Fibroblast of skin of scalp (primary cell): ENCODE data around the gene PPM1L.

Source experiments
- DNase-seq: peaks from one replicate; pipeline ENCODE4 v3.0.0-alpha.2; 2013

Gene PPM1L

DNA sequence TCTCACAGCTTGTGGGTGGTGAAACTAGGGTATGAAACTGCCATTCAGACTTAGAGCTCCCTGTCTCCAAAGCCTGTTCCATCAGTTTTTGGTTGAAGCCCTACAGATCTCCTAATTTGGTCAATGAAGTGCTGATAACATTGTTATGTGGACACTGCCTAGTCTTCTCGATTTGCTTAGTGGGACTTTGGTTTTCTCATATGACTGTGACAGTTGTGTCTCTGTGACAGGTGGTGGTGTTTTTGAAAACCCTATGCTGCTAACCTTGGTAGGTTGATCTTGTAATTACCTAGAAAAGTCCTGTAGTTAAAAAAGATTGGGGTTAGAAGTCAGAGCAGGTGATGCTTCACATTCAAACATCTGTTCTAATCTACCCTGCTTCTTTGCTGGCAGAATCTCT lies 9.2 kb downstream of the PPM1L start:
- no peak for DNase-seq

DNA sequence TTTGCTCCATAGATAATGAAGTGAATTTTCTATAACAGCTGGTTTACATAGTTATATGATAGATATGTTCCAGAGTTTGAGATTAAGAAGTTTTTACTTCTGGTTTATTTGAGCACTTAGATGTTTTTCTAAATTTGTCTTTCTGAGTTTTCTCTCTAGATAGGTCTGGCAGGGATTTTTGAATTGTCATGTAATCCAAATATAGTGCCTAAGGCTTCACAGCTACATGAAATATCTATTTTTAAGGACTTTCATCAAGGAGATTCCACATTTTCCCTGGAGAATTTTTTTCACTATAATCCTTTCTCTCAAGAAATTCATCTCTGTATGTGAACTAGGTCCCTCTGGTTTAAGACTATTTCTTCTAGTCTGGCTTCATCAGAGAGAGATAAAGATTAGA lies 12.0 kb downstream of the PPM1L start:
- DNase-seq = no peak

DNA sequence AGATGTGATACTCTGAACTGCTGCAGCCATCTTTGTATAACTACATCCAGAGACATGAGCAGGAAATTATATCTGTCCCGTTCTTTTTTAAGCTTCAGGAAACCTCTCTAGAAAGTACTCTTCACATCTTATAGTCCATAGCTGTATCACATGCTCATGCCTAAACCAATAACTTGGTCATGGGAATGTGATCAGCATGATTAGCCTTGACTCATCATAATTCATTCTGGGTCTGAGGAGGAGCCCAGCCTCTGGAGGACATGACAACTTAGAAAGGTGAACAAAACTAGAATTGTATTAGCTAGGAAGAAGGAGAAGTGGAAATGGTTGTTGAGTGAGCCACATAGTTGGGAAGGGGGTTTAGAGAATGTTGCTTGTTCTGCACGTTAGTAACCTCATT lies 12.9 kb downstream of the PPM1L start:
- DNase-seq = no peak

DNA sequence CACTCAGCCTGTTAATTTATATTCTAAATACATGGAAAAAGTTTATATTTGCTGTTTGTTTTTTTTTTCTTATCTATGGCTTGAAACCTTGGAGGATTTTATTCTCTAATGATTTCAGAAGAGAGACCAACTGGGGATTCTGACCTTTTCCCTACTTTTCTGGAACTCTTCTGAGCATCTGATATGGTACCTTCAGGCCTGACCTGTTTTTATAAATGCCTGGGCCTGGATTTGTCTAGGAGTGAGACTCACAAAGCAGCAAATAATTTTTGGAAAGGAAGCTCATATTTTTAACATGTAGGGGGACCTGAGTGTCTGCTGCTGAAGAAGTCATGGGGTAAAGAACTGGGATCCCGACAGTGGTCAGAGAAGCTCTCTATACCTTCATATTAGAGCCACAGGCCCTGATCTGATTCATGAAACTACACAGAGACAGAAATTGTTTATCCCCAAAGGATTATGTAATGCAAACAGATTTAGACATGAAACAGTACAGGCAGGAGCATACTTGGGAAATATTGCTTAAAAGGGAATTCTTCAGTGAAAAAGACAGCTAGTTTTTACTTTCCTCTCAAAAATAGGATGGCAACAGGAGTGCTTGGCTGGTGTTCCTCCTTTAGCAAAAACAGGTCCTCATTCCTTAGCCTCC lies 15.9 kb downstream of the PPM1L start:
- no peak for DNase-seq

DNA sequence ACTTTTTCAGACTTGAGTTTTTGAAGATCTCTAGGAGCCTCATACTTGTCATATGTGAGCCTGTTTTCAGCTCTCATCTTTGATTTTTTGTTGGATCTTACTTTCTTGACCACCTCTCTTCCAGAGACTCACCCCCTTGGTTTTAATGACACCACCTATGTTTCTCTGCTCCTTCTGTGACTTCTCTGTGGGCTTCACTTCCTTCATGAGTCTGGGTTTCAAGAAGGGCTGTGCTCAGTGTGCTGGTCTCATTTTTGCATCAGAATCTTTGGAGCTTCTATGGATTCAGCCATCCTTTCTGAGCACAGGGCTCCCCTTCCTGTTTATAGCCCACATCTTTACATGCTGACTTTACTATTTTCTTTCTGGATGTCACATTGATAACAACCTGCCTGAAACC lies 17.7 kb downstream of the PPM1L start:
- no peak for DNase-seq

DNA sequence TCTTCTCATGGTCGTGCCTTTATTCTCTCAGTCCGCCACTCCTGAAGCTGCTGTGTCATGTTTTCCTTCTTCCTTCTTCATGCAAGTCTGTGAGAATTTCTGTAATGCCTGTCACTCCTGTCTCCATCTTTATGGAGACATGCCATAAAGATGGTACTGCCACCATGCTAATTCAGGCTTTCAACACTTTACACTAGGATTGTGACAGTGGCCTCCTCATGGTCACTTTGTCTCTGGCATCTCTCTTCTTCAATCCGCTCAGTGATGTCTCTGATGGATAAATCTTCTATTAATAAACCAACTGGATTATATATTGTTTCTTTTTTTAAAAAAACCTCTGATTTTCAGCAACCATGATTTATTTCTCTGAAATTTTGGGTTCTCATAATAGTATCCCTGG lies 18.1 kb downstream of the PPM1L start:
- no peak for DNase-seq

DNA sequence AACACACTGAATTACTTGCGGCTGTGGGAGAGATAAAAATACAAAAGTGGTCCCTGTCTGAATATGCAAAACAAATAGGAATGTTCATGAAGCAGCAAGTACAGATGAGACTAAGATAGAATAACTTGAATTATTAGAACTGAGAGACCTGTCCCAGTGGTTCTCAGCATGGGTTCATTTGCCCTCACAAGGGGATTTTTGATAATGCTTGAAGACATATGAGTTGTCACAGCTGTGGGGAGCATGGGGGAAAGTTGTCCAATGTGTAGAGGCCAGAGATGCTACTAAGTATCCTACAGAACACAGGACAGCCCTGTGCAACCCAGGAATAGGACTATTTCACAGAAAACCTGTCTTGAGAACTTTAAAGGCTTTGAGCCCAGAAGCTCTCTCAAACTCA lies 22.4 kb downstream of the PPM1L start:
- no peak for DNase-seq

DNA sequence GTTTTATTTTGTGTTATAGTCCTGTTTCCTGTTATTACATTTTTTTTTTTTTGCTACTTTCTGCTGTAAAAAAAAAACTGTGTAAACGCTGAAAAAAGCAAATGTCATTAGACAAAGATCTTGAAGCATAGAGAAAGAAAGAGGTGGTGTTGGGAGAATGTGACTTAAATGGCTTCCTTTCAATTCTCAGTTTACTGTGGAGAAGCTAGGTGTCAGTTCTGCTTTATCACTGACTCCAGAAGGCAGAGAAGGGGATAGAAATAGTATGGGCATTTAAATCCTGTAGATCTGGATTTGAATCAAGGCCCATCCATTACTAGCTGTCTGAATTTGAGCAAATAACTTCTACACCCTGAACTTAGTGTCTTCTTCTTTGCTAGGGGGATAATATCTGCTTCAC lies 23.0 kb downstream of the PPM1L start:
- no peak for DNase-seq

DNA sequence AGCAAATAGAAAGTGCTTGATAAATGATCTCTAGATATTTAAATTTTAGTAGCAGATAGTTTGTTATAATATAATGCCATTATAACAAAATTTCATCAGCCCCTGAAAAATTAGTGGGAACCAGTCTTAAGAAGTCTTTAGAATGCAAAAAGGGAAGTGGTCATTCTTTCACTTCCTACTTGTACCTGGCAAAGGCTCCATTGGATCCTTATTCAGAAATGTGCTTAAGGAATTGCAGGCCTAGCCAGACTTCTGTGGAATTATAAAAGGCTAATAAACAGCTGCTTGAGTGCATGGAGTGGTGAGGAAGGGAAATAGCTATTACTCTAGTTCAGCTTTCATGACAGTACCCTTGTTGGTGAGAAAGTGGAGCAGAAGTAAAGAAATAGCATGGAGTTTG lies 24.2 kb downstream of the PPM1L start:
- no peak for DNase-seq

DNA sequence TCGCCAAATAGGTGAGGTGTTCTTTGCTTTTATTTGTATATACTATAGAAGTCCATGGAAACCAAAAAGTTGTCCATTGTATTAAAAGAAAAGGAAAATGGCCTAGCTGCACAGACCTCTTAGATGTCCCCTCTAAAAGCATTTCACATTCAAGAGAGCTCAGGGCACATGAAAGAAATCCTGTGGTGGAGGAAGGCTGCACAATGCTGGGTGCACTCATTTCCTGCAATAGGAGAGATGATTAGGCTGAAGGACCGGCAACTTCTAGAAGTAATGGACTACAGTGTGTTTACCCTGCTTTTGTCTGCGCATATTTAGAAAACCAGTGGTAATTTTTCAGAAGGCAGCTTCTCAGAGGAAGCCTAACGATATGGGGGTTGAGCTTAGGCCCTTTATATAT lies 25.4 kb downstream of the PPM1L start:
- no peak for DNase-seq

DNA sequence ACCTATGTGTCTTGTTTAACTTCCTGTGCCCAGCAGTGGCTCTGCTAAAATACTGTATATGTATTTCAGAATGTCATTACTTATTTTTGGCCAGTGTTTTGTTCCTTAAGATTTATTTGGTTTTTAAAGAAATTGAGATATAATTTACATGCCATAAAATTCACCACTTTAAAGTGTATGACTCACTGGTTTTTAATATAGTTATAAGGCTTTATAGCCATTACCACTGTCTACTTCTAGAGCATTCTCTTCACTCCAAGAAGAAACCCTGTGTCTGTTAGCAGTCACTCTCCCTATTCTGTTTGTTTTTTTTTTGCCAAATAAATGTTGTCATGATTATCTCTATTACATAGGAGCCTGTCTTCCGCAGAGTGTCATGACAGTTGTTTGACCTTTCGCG lies 25.8 kb downstream of the PPM1L start:
- no peak for DNase-seq

DNA sequence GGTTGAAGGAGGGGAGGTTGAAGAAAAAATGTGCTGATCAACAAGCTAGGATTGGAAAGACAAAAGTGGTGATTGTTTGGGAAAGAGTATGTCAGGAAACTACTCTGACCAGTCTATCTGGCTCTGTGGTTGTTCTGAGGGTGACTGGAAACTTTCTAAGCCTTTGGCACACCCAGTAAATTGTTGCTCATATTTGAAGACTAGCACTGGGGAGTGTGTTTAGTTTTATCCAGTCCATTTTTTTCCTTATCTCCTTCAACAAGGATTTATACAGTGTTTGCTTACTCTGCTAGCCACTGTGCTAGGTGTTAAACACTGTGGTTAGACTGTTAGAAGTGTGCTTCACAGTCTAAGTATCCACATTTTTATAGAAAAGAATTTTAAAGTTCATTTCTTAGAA lies 28.8 kb downstream of the PPM1L start:
- DNase-seq = no peak

DNA sequence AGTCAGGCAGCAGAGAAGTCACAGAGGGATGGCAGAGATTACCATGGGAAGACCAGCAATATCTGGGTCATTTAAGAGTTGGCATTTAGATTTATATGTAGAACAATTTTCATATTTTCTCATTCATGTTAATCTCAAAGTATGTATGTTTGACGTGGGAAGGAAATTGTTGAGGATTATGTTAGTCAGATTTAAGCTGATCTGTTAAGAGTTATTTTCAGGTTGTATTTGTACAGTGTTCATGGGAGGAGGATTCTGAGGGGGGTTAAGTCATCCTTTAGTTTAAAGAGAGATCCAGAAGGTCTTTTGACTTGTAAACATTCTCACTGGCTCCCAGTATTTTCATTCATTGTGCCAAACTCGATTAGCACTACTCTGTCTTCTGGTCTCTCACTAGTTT lies 34.7 kb downstream of the PPM1L start:
- DNase-seq = no peak

DNA sequence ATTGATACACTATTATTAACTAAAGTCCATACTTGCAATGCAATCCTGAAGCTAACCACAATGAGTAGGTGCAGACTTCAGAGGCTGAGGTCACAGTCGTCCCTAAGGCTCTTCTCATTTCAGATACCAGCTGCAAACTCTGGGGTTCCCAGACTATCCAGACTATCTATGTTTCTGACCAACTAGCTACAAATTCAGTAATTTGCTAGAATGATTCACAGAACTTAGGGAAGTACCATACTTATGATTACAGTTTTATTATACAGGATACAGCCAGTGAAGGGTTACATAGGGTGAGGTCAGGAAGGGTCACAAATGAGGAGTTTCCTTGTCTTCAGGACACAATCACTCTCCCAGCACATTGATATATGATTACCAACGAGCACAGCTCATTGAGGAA lies 36.5 kb downstream of the PPM1L start:
- no peak for DNase-seq

DNA sequence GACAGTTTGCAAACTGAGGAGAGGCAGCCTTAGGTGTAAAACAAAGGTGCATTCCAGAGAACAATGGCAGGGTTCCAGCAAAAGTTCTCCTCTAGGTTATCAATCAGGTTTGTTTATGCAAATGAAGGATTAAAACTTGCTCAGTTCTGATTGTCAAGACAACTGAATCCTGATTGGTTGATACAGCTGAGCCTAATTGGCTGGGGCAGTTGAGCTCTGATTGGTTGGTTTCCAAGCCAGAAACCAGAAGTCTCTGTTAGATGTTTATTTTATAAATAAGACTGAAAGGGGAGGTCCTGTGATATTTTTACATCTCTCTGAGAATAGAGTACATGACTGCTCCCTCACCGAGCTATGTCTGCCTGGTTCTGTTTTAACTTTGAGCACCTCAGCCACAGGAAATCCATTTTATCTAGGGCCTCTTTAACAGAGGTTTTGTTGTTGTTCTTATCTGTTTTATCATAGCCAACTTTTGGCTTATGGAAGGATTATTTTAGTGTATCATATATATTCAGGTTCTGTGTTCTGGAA lies 37.8 kb downstream of the PPM1L start:
- no peak for DNase-seq

DNA sequence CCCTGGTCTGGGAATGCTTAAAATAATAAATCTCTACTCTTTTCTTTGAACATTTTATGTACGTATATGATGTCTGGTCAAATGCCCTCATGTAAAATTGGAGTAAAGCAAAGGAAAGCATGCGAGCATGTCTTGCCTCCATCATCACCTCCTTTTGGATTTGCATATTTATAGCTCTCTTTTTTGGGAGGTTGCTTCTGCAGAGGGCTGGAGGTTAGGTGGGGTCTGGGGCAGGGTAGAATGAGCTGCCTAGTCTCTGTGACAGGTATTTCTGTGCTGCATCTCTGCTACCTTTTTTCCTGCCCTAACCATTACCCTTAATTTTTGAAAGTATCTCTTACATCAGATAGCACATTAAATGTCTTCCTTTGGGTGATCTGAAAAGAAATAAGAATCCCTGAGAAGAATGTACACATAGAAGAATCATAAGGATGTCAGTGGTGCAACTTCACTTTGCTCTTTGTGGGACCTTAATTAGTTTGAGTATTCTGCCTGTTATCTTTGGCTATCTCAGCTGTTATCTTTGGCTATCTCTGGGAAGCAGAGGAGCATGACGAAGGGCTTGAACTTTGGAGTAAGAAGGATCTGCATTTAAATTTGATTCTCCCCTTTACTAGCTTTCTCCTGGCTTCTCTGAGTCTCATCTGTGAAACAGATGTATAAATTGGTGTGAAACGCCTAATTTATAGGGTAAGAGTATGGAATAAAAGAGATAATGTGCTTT lies 40.2 kb downstream of the PPM1L start:
- no peak for DNase-seq

DNA sequence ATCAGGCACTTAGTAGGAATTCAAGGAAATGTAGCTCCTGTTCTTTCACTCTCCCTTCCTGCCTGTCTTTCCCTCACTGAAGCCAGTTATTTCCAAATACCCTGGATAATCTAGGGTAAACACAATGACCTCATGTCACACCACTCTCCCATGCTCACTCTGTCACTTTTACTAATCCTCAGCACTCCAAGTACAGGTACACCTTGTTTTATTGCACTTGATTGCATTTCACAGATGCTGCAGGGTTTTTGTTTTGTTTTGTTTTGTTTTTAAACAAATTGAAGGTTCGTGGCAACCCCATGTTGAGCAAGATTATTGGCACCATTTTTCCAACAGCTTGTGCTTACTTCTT lies 40.8 kb downstream of the PPM1L start:
- DNase-seq = no peak

DNA sequence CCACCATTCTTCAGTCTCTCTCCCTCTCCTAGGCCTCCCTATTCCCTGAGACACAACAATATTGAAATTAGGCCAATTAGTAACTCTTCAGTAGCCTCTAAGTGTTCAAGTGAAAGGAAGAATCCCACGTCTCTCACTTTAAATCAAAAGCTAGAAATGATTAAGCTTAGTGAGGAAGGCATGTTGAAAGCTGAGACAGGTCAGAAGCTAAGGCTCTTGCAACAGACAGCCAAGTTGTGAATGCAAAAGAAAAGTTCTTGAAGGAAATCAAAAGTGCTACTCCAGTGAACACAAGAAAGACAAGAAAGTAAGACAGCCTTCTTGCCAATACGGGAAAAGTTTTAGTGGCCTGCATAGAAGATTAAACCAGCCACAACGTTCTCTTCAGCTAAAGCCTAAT lies 41.3 kb downstream of the PPM1L start:
- no peak for DNase-seq

DNA sequence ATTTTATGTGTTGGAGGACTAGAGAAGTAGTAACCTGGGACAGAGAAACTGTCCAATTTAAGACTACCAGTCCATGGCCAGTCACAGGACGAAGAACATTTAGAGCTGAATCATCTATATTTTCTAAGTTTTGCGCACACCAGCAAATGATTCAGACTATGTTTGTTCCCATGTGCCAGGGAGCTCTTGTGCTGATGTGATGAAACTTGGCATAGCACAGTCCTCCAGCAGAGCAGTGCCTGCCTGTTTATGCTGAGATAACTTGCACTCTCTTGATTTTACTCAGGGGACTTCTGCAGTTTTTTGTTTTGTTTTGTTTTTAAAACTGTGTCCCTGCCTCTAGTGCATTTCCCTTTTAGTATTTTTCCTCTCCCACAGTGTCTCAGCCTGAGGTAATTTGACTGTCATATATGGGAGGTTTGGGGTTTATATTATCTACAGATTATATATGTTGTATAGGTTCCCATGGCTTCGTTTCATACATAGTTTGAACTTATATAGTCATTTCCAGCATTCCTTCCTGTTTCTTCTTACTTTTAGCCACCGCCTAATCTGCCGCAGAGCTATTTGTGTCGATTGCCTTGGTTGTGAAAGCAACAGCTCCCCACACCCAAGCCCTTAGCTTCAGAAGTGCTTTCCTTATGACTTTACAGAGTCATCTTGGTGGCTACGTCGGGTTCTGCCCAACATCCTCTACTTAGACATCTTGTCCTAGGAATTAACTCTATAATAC lies 45.5 kb downstream of the PPM1L start:
- DNase-seq = no peak

DNA sequence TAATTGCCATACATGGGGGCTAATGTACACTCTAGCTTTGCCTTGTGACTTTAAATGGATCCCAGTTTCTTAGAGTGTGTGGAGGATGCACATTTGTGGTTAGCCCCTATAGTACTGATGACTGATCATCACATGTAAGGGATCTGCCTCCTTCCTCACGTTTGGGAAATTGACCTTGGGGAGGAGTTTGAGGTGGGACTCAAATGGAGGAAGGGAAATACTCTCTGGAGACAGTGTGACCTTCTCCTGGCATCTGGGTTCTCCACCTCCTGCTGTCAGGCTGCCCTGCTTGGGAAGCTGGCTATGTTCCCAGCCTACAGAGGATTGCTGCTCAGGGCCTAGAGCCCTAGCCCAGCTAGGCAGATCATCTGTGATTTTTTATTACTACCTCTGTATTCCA lies 48.7 kb downstream of the PPM1L start:
- peak; percentile 30 for DNase-seq

DNA sequence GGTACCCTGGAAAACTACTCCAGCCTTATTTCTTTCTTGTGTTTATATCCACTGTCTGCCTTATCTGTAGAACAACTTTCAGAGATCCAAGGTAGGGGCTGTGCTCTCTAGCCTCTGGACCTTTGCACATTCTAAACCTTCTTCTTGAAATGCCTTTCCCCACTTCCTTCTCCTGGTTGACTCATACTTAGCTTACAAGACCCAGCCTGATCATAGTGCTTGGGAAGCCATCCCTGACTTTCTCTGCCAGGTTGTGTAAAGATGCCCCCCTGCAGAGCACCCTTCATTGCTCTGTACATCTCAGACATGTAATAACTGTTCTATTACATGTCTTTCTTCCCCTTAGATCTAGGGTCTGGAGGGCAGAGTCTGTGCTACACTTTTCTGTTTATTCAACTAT lies 50.1 kb downstream of the PPM1L start:
- DNase-seq = no peak

DNA sequence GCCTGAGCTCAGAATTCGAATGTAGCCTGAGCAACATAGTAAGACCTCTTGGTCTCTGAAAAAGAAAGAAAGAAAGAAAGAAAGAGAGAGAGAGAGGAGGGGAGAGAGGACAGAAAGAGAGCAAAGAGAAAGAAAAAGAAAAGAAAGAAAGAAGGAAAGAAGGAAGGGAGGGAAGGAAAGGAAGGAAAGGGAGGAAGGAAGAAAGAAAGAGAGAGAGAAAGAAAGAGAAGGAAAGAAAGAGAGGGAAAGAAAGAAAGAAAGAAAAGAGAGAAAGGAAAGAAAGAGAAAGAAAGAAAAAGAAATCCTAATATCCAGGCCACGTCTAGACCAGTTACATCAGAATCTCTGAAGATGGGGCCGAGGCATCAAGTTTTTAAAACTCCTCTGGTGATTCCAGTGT lies 50.7 kb downstream of the PPM1L start:
- DNase-seq = no peak

DNA sequence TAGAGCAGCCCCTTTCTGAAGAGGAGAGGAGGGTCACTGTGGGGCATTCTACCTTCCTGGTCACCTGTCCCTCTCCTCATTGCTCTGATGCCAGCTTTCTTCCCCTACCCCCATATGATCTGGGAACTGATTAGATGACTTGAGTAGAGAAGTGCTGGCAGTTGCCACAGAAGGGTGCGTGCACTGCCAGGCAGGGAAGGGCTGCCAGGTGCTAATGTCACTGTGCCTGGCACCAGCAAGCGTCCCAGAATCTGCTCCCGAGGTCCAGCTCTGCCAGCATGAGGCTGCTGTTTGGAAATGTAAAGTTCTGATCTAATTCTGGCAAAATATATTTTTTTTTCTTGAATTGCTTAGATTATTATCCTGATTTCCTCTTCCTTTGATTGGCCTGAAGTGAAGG lies 52.8 kb downstream of the PPM1L start:
- no peak for DNase-seq

DNA sequence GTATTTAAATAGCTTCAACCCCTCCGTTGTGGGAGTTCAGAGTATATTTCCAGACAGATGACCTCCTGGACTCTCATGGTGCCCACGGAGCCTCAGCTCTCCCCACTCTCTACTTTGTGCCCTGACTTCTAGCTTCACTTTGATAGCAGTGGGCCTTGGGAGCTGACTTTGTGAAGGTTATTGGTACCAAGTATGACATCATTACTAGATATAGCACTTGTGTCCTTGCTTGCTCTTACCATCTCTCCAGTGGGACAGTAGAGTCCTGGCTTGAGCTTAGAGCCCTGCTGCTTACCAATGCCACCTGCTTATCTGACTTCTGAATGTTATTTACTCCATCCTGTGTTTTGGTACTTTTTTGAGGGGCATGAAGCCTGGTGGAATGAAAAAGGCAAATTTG lies 53.4 kb downstream of the PPM1L start:
- no peak for DNase-seq
